Osteoblast (primary cell): ENCODE results near the gene SNTG2. TPM values are rescaled to one million over a fixed set of nuclear protein-coding genes. Genes with fewer than 3 reads are reported as not detected.
A peak's percentile ranks its signal among the peaks of the same experiment; 100 is the strongest.
"Not testable (repeated sequence)": the region's sequence is repeated elsewhere in the genome, so short reads cannot be mapped to it uniquely, and the experiment has no call there.

Source experiments
- DNase-seq: peaks from one replicate; pipeline ENCODE4 v3.0.0; 2011; ENCODE audit warnings: low spot score, mixed read lengths; ENCODE audit not compliant: insufficient read length; ENCODE audit errors: missing footprints
- H2AFZ ChIP-seq: 2 replicates; pipeline ENCODE4 v1.6.0; 2011; ENCODE audit warnings: mild to moderate bottlenecking, low read length
- H3K27ac ChIP-seq: 2 replicates; pipeline ENCODE4 v1.5.1; 2011; ENCODE audit warnings: mild to moderate bottlenecking, low read depth, low read length, moderate library complexity
- H3K27me3 ChIP-seq: 2 replicates; pipeline ENCODE4 v1.6.0; 2012; ENCODE audit warnings: mild to moderate bottlenecking, control low read depth, inconsistent platforms, low read length, moderate library complexity; ENCODE audit not compliant: insufficient read depth
- H3K36me3 ChIP-seq: 2 replicates; pipeline ENCODE4 v1.5.1; 2011; ENCODE audit warnings: mild to moderate bottlenecking, low read length, control low read depth, moderate library complexity; ENCODE audit not compliant: insufficient read depth
- H3K4me1 ChIP-seq: 2 replicates; pipeline ENCODE4 v1.5.1; 2011; ENCODE audit warnings: mild to moderate bottlenecking, low read length, control low read depth, moderate library complexity; ENCODE audit not compliant: insufficient read depth
- H3K4me2 ChIP-seq: 2 replicates; pipeline ENCODE4 v1.6.0; 2011; ENCODE audit warnings: mild to moderate bottlenecking, low read length; ENCODE audit not compliant: insufficient read depth
- H3K4me3 ChIP-seq: fragments of 200-600 bp; sonication (generic); 3 replicates; pipeline ENCODE4 v1.5.1; 2012; ENCODE audit warnings: mild to moderate bottlenecking, low read length, inconsistent platforms; ENCODE audit not compliant: insufficient read depth
- H3K79me2 ChIP-seq: 2 replicates; pipeline ENCODE4 v1.6.0; 2012; ENCODE audit warnings: mild to moderate bottlenecking, low read length, control low read depth, inconsistent platforms; ENCODE audit not compliant: insufficient read depth
- H3K9me3 ChIP-seq: 2 replicates; pipeline ENCODE4 v1.5.1; 2011; ENCODE audit warnings: low read depth, low read length, control low read depth
- H4K20me1 ChIP-seq: 2 replicates; pipeline ENCODE4 v1.6.0; 2012; ENCODE audit warnings: mild to moderate bottlenecking, low read length, control low read depth; ENCODE audit not compliant: insufficient read depth
- total RNA-seq: library from RNA; depleted of rRNA; stranded (reverse); fragments of >200 nt; gene quantifications from 2 replicates; pipeline ENCODE4 v1.2.3, GENCODE V29; 2012
- TF ChIP-seq, protein P1 (sequence below): IDR thresholded peaks from 2 replicates; pipeline ENCODE4 v1.5.1; 2011; ENCODE audit warnings: mild to moderate bottlenecking, low read depth, low read length, moderate library complexity; ENCODE audit errors: extremely low read depth

Gene SNTG2
- total RNA-seq, 1 donor, result 1.4 TPM

DNA sequence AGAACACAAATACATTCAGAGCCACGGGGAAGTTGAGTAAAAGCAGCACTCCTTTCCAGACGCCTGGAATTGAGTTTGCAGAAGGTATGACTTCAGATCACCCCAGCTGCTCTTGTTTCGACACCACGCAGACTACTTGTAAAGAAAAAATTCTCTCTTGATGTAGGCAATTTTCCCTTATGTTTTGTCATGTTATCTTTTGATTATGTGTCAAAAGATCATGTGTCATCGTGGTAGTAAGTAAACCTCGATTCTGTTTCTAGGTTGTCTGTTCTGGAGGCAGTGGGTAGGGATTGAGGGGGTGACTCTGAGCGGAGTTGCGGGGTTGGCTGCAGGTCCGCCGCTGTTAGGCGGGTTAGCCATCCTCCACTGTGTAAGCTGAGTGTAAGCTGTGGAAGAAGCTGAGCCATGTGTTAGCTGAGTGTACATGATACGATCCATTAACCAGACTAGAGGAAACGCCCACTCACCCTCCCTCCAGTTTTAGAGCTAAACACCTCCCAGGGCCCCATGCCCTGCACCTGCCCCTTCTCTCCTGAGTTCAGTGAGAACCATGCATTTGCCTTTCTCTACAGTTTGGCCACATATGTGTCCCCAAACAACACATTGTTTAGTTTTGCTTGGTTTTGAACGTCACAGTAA lies 181.8 kb downstream of the SNTG2 start:
- Histone ChIP-seq H3K79me2 (no peaks in the 10 kb centered on the region), H3K27ac (no peak overlapping the region), H3K4me3 (no peak overlapping the region), H3K4me2 (no peak overlapping the region), H3K36me3 (no peaks in the 10 kb centered on the region), H3K9me3 (no peaks in the 10 kb centered on the region), H4K20me1 (no peaks in the 10 kb centered on the region), H3K27me3 (no peaks in the 10 kb centered on the region), H2AFZ (no peak overlapping the region), H3K4me1 (no peaks in the 10 kb centered on the region)
- TF ChIP-seq, protein P1, sequence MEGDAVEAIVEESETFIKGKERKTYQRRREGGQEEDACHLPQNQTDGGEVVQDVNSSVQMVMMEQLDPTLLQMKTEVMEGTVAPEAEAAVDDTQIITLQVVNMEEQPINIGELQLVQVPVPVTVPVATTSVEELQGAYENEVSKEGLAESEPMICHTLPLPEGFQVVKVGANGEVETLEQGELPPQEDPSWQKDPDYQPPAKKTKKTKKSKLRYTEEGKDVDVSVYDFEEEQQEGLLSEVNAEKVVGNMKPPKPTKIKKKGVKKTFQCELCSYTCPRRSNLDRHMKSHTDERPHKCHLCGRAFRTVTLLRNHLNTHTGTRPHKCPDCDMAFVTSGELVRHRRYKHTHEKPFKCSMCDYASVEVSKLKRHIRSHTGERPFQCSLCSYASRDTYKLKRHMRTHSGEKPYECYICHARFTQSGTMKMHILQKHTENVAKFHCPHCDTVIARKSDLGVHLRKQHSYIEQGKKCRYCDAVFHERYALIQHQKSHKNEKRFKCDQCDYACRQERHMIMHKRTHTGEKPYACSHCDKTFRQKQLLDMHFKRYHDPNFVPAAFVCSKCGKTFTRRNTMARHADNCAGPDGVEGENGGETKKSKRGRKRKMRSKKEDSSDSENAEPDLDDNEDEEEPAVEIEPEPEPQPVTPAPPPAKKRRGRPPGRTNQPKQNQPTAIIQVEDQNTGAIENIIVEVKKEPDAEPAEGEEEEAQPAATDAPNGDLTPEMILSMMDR, result no peak
- no peak for DNase-seq

DNA sequence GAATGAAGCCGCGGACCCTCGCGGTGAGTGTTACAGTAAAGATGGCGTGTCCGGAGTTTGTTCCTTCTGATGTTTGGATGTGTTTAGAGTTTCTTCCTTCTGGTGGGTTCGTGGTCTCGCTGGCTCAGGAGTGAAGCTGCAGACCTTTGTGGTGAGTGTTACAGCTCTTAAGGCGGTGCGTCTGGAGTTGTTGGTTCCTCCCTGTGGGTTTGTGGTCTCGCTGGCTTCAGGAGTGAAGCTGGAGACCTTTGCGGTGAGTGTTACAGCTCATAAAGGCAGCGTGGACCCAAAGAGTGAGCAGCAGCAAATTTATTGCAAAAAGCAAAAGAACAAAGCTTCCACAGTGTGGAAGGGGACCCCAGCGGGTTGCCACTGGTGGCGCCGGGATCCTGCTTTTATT lies 183.2 kb downstream of the SNTG2 start:
- not testable (repeated sequence) for H4K20me1 ChIP-seq, H3K36me3 ChIP-seq, H3K9me3 ChIP-seq, H3K4me2 ChIP-seq, DNase-seq, H3K27me3 ChIP-seq, H3K27ac ChIP-seq, H3K4me3 ChIP-seq, H3K4me1 ChIP-seq, H3K79me2 ChIP-seq, H2AFZ ChIP-seq

DNA sequence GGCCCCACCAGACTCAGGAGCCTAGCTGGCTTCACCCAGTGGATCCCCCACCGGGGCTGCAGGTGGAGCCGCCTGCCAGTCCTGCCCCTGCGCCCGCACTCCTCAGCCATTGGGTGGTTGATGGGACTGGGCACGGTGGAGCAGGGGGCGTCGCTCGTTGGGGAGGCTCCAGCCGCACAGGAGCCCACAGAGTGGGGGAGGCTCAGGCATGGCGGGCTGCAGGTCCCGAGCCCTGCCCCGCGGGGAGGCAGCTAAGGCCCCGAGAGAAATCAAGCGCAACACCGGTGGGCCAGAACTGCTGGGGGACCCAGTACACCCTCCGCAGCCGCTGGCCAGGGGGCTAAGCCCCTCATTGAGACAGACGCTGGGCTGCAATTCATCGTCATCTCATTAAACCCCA lies 184.0 kb downstream of the SNTG2 start:
- H3K4me3 ChIP-seq, result no peak overlapping the region
- H3K79me2 ChIP-seq, result no peaks in the 10 kb centered on the region
- no peak overlapping the region for H3K27ac ChIP-seq
- H3K9me3 ChIP-seq, result no peaks in the 10 kb centered on the region
- H3K4me1 ChIP-seq, result no peaks in the 10 kb centered on the region
- no peaks in the 10 kb centered on the region for H3K27me3 ChIP-seq
- H2AFZ ChIP-seq, result no peak overlapping the region
- TF ChIP-seq, protein P1, result no peak
- H3K4me2 ChIP-seq, result no peak overlapping the region
- no peaks in the 10 kb centered on the region for H4K20me1 ChIP-seq
- DNase-seq, result no peak
- no peaks in the 10 kb centered on the region for H3K36me3 ChIP-seq

DNA sequence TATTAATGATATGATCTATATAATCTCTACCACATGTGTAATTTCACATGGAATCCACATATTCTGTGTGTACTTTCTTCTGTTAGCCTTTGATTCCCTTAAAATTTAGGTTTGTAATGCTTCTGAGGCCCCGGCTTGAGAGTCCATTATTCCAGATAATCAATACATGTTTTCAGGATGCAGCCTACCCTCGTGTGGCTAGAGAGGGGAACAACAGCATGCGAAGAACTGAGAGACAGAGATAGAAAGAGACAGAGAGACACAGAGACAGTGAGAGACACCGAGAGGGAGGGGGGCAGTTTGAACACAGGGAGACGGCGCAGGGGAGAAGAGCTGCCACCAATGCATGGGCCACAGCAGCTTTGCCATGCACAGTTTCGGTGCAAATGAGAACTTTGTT lies 185.4 kb downstream of the SNTG2 start:
- H3K4me2 ChIP-seq, result no peak overlapping the region
- no peaks in the 10 kb centered on the region for H3K36me3 ChIP-seq
- TF ChIP-seq, protein P1, result peak; percentile 59
- no peaks in the 10 kb centered on the region for H3K9me3 ChIP-seq
- no peaks in the 10 kb centered on the region for H3K4me1 ChIP-seq
- no peaks in the 10 kb centered on the region for H3K79me2 ChIP-seq
- H3K27ac ChIP-seq, result no peak overlapping the region
- DNase-seq, result peak; percentile 34
- H3K4me3 ChIP-seq, result no peak overlapping the region
- no peaks in the 10 kb centered on the region for H3K27me3 ChIP-seq
- no peak overlapping the region for H2AFZ ChIP-seq
- H4K20me1 ChIP-seq, result no peaks in the 10 kb centered on the region
